ENCODE results near the gene SOD3.

The SOD3 gene

DNA sequence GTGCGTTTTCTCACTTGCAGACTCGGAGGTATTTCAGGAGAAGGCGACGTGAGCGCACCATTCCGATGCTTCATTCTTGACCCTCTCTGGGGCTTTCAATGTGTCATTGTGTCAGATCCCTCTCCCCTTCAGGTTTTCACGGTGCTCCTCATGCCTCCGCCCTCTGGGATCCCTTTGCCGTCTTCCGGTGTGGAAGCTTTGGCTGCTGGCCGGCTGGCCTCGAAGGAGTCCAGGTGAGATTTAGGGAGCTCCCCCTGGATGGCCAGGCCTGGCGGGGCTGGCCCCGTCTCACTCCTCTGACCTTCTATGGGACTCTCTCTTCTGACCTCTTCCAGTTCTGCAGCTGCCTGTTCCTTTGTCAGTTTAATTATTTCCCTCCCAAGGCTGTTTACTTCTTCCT lies 12.9 kb downstream of the SOD3 start:
- no peak overlapping the region for H3K4me3 ChIP-seq (ENCODE audit: low read length)
- no peak for DNase-seq (ENCODE audit: low read depth)
- TF ChIP-seq, protein P1, sequence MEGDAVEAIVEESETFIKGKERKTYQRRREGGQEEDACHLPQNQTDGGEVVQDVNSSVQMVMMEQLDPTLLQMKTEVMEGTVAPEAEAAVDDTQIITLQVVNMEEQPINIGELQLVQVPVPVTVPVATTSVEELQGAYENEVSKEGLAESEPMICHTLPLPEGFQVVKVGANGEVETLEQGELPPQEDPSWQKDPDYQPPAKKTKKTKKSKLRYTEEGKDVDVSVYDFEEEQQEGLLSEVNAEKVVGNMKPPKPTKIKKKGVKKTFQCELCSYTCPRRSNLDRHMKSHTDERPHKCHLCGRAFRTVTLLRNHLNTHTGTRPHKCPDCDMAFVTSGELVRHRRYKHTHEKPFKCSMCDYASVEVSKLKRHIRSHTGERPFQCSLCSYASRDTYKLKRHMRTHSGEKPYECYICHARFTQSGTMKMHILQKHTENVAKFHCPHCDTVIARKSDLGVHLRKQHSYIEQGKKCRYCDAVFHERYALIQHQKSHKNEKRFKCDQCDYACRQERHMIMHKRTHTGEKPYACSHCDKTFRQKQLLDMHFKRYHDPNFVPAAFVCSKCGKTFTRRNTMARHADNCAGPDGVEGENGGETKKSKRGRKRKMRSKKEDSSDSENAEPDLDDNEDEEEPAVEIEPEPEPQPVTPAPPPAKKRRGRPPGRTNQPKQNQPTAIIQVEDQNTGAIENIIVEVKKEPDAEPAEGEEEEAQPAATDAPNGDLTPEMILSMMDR (IDR thresholded peaks at IDR 0.05; ENCODE audit: insufficient read depth, low read depth, low read length, missing control alignments), result no peak

DNA sequence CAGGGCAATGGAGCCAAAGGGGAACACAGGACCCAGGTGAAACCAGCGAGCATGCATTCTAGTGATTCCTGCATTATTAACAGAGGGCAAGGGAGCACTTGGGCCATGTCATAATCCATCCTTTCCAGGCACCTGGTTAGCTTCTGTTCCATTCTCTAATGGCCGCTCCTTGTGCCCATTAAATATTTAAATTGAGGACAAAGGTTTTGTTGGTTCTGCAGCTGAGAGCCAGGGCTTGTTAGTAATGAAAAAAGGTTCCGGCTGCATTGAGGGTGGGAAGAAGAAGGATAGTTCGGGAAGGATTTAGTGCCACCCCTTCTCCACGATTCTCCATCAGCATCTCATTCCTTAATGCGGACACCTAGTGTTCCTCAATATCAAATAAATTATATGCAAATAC lies 13.6 kb downstream of the SOD3 start:
- DNase-seq (ENCODE audit: low read depth), result no peak
- no peak overlapping the region for H3K4me3 ChIP-seq (ENCODE audit: low read length)
- TF ChIP-seq, protein P1 (IDR thresholded peaks at IDR 0.05; ENCODE audit: insufficient read depth, low read depth, low read length, missing control alignments), result no peak

DNA sequence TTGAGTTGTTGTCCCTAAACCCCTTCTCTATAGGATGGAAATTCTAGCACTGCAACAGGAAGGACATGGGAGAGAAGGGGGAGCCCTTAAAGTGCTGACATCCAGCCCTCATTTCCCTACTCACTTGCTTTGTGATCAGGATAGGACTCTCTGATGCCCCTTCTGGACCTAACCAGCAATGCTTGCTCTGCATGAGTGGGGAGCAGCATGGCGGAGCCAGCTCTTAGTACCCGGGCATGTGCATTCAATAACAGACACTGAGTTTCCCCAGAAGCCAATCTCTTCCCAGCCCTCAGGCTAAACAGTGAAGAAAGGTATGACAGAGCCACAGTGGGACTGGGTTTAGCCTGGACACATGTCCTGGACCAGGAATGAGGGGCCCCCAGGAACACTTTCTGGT lies 14.0 kb downstream of the SOD3 start:
- no peak overlapping the region for H3K4me3 ChIP-seq (ENCODE audit: low read length)
- DNase-seq (ENCODE audit: low read depth), result peak; percentile 9
- TF ChIP-seq, protein P1 (IDR thresholded peaks at IDR 0.05; ENCODE audit: insufficient read depth, low read depth, low read length, missing control alignments), result no peak

DNA sequence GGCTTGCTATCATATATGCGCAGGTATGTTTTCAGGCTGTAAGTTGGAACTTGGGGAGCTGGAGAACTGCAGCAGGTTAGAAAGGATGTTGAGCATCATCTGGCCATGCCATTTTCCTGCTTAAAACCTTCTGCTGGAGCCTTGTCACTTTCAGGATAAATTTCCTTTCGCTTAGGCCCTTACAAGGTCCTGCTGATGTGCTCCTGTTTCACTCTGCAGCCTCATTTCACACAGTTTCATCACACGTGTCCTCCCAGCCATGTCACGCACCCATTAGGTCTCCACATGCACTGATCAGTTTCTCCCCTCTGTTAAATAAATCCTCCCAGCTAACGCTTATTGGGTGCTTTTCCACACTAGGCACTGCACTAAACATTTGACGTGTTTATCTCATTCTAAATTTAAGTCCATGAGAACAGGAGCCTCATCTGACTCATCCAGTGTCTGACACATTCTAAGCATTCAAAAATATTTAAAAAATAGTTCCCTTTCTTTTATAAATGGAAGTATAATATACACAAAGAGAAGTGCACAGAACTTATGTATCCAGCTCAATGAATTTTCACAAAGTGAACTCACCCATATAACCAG lies 14.5 kb downstream of the SOD3 start:
- DNase-seq (ENCODE audit: low read depth), result peak; percentile 27

DNA sequence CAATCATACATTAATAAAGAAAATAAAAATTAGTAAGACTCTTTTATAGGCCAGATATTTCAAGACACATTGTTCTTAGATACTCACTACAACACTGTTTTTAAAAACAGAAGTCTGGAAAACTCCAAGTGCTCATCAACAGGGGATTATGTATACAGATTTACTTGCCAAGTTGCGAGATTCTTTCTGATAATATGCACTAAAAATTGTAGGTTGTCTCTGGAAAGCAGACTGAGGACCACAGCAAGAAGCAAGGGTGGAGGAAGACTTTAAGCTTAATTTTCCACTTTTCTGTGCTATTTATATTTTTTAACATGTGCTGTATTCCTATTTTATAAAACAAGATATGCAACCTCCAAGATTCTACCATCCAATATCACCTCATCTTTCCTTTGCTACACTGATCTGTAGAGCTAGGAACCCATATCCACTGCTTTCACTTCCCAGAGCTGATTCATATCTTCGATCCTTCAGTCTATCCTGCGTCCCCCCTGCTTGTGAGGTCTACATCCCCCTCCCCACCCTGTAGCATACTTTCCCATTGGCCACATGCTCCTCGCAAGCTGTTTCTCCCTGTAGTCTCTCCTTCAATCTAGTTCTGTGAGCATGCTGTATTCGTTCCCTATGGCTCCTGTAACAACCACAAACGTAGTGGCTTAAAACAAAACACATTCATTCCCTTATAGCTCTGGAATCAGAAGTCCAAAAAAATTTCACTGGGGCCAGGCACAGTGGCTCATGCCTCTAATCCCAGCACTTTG lies 15.7 kb downstream of the SOD3 start:
- DNase-seq (ENCODE audit: low read depth), result no peak
- TF ChIP-seq, protein P1 (IDR thresholded peaks at IDR 0.05; ENCODE audit: insufficient read depth, low read depth, low read length, missing control alignments), result no peak

More for the DNA sequence above, 14.5 kb downstream of the SOD3 start:
- H3K4me3 ChIP-seq (ENCODE audit: low read length), result no peak overlapping the region
- TF ChIP-seq, protein P1 (IDR thresholded peaks at IDR 0.05; ENCODE audit: insufficient read depth, low read depth, low read length, missing control alignments), result no peak

DNA sequence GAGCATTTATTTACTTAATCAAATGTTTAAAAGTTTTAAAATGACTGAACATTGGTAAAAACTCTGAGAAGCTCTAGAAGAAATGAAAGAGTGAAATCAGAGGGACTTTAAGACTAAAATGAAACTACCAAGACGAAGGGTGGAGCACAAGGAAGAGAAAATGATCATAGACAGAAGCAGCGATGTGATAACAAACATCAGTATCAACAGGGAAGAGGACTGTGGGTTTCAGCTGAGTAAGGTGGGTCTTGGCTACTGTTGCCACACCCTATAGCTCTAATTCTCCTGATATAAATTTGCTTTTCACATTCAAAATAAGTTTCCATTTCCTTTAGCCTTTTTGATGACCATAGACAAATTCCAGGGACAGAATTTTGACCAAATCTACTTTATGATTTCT lies 18.4 kb downstream of the SOD3 start:
- no peak for DNase-seq (ENCODE audit: low read depth)
- no peak overlapping the region for H3K4me3 ChIP-seq (ENCODE audit: low read length)
- TF ChIP-seq, protein P1 (IDR thresholded peaks at IDR 0.05; ENCODE audit: insufficient read depth, low read depth, low read length, missing control alignments), result no peak

More for the DNA sequence above, 15.7 kb downstream of the SOD3 start:
- H3K4me3 ChIP-seq (ENCODE audit: low read length), result no peak overlapping the region
